Lung (tissue), 12 donors: ENCODE data around the gene RNF43. TPM values are rescaled to one million over a fixed set of nuclear protein-coding genes. Genes with fewer than 3 reads are reported as not detected.

Experiments
- ATAC-seq: fragments of 200-7000 bp; cut with Tn5 transposase; one replicate; pipeline ENCODE4 v1.9.1; 2020; ENCODE audit warnings: moderate number of reproducible peaks; ENCODE audit not compliant: insufficient read depth, low FRiP score
- DNase-seq, 3 donors: peaks; one replicate each; pipeline ENCODE4 v3.0.0-alpha.2; 2013 to 2017
- H3K27ac ChIP-seq, 2 donors: one replicate each; pipeline ENCODE4 v1.5.1; 2013; ENCODE audit warnings: mild to moderate bottlenecking in 2 of 2, moderate library complexity in 2 of 2, control low read depth in 1 of 2, inconsistent platforms in 1 of 2, low read depth in 1 of 2, low read length in 1 of 2
- H3K27me3 ChIP-seq, 3 donors: one replicate each; pipeline ENCODE4 v1.5.1; 2013; ENCODE audit warnings: low read length in 2 of 3; ENCODE audit not compliant: control insufficient read depth in 3 of 3, insufficient read depth in 3 of 3
- H3K36me3 ChIP-seq, 4 donors: one replicate each; pipeline ENCODE4 v1.5.1; 2013; ENCODE audit warnings: low read length in 4 of 4, mild to moderate bottlenecking in 1 of 4, moderate library complexity in 1 of 4; ENCODE audit not compliant: control insufficient read depth in 4 of 4, insufficient read depth in 4 of 4
- H3K4me1 ChIP-seq, 5 donors: one replicate each; pipeline ENCODE4 v1.5.1; 2013; ENCODE audit warnings: low read length in 5 of 5, mild to moderate bottlenecking in 2 of 5, moderate library complexity in 1 of 5; ENCODE audit not compliant: control insufficient read depth in 5 of 5, insufficient read depth in 5 of 5
- H3K4me3 ChIP-seq: one replicate; pipeline ENCODE4 v1.5.1; 2013; ENCODE audit warnings: mild to moderate bottlenecking, control low read depth, moderate library complexity
- H3K9ac ChIP-seq, 2 donors: one replicate each; pipeline ENCODE4 v1.5.1; 2013; ENCODE audit warnings: low read length in 2 of 2, control low read depth in 1 of 2; ENCODE audit not compliant: insufficient read depth in 1 of 2
- H3K9me3 ChIP-seq, 4 donors: one replicate each; pipeline ENCODE4 v1.5.1; 2013; ENCODE audit warnings: low read length in 3 of 4, mild to moderate bottlenecking in 1 of 4, moderate library complexity in 1 of 4; ENCODE audit not compliant: control insufficient read depth in 4 of 4, insufficient read depth in 3 of 4
- CTCF ChIP-seq: IDR thresholded peaks from 2 replicates; pipeline ENCODE4 v1.5.1; 2012; ENCODE audit warnings: mild to moderate bottlenecking; ENCODE audit errors: control extremely low read depth, extremely low read depth
- WGBS, 2 donors: extraction: QIAGEN DNeasy Blood & Tissue Kit; methylation state at CpG; one replicate each; pipeline ENCODE4 v1.1.7; 2013; 5-methylcytosine and 5-hydroxymethylcytosine counted together
- polyA plus RNA-seq, 2 donors: library from polyadenylated mRNA; stranded (reverse); fragments of 200-250 nt; gene quantifications; one replicate each; pipeline ENCODE4 v1.2.1, GENCODE V29; 2013
- total RNA-seq, 2 donors: library from RNA; depleted of rRNA in 1 of 2; stranded (reverse); fragments of >200 nt in 1 of 2; gene quantifications; one replicate each; pipeline ENCODE4 v1.2.1, GENCODE V29; 2014 to 2021
- donor health status: control.
- donor health status: control.
- donor health status: Bipolar disorder and iron deficiency.
- donor health status: healthy.
- donor health status: DM: yes; HTN: yes; CAD: no.

RNF43 gene
- total and polyA plus RNA-seq, 4 donors: 3.7 to 32.9 (median 7.8) TPM

- no peak overlapping the region for H3K27ac ChIP-seq
- TF ChIP-seq CTCF: no peak
- 62 to 69% methylated on average over 3 of the region's 3 CpGs for WGBS, 2 donors
These were observed 28.8 kb downstream of the RNF43 start for GRCh38 chr17:58388302-58389190.

GRCh38 chr17:58387834-58388233, 29.5 kb downstream of the RNF43 start:
- H3K9ac ChIP-seq: no peak overlapping the region
- WGBS, 2 donors: 61 to 89% methylated on average over 1 of the region's 1 CpG
- ATAC-seq (no peak), DNase-seq (no peak)
- H3K9me3 ChIP-seq: no peaks in the 10 kb centered on the region
- H3K27me3 ChIP-seq: no peaks in the 10 kb centered on the region
- no peak overlapping the region for H3K4me3 ChIP-seq
- no peak for TF ChIP-seq CTCF
- H3K36me3 ChIP-seq: no peaks in the 10 kb centered on the region
- peaks cover 0 to 71% (median 26%) of the 10 kb centered on the region in 5 donors for H3K4me1 ChIP-seq
- no peak overlapping the region for H3K27ac ChIP-seq

More at GRCh38 chr17:58388302-58389190, 28.8 kb downstream of the RNF43 start:
- ATAC-seq: no peak
- Histone ChIP-seq H3K4me3 (no peak overlapping the region), H3K27me3 (no peaks in the 10 kb centered on the region), H3K9me3 (no peaks in the 10 kb centered on the region), H3K9ac (no peak overlapping the region), H3K36me3 (no peaks in the 10 kb centered on the region), H3K4me1 (peaks cover 0 to 65% (median 21%) of the 10 kb centered on the region in 5 donors)
- DNase-seq: peak in 1 of 3 donors; percentile 57

GRCh38 chr17:58386708-58387107, 30.6 kb downstream of the RNF43 start:
- 87 to 93% methylated on average over 3 of the region's 3 CpGs for WGBS, 2 donors
- ATAC-seq: no peak

More at GRCh38 chr17:58386708-58387107, 30.6 kb downstream of the RNF43 start:
- Histone ChIP-seq H3K27ac (no peak overlapping the region), H3K4me1 (peaks cover 0 to 72% (median 33%) of the 10 kb centered on the region in 5 donors), H3K4me3 (no peak overlapping the region), H3K9me3 (no peaks in the 10 kb centered on the region), H3K36me3 (no peaks in the 10 kb centered on the region), H3K27me3 (no peaks in the 10 kb centered on the region), H3K9ac (no peak overlapping the region)
- DNase-seq: no peak
- no peak for TF ChIP-seq CTCF
